PC-9 (cell line): ENCODE measurements around the gene NAA20. TPM values are rescaled to one million over a fixed set of nuclear protein-coding genes. Genes with fewer than 3 reads are reported as not detected.

ENCODE experiments used
- BruUV-seq: library from RNA; stranded (reverse); fragments of 400-500 nt; replicated peaks from 2 replicates; lab custom pipeline; 2021; lab: Mats Ljungman, UMichigan
- CTCF ChIA-PET: fragments of 300-600 bp; sonication (Branson Sonifier 250); formaldehyde crosslinking; loops from one replicate; lab custom pipeline; 2022; ENCODE audit warnings: antibody characterized with exemption; lab: Charles Lee
- POLR2A ChIA-PET: fragments of 300-600 bp; sonication (Branson Sonifier 250); formaldehyde crosslinking; loops from one replicate; lab custom pipeline; 2022; ENCODE audit warnings: antibody characterized with exemption; ENCODE audit not compliant: unreplicated experiment; lab: Charles Lee
- DNase-seq, 2 experiments: peaks; one replicate each; pipeline versions ENCODE4 v3.0.0 to v3.0.0-alpha.2; 2015 to 2022; ENCODE audit warnings: mixed read lengths in 1 of 2
- H2AFZ ChIP-seq: fragments of 200-600 bp; sonication (generic); 2 replicates; pipeline ENCODE4 v1.8.1; 2017; ENCODE audit warnings: antibody characterized with exemption
- H3F3A ChIP-seq: fragments of 200-600 bp; sonication (generic); 2 replicates; pipeline ENCODE4 v1.8.1; 2017; ENCODE audit warnings: antibody characterized with exemption, mild to moderate bottlenecking, low read depth; ENCODE audit not compliant: insufficient read depth
- H3K27ac ChIP-seq: fragments of 200-600 bp; sonication (generic); 2 replicates; pipeline ENCODE4 v1.6.1; 2016; ENCODE audit warnings: mixed run types
- H3K27me3 ChIP-seq: fragments of 200-600 bp; sonication (generic); 2 replicates; pipeline ENCODE4 v1.6.1; 2016; ENCODE audit warnings: low read depth, mixed run types; ENCODE audit not compliant: insufficient read depth
- H3K36me3 ChIP-seq: fragments of 200-600 bp; sonication (generic); 2 replicates; pipeline ENCODE4 v1.6.1; 2016; ENCODE audit warnings: low read depth, mixed run types
- H3K4me1 ChIP-seq: fragments of 200-600 bp; sonication (generic); replicated peaks from 2 replicates; pipeline ENCODE4 v1.6.1; 2016; ENCODE audit warnings: mixed run types; ENCODE audit not compliant: insufficient read depth
- H3K4me2 ChIP-seq: fragments of 200-600 bp; sonication (generic); 2 replicates; pipeline ENCODE4 v1.6.1; 2017; ENCODE audit warnings: mixed run types
- H3K4me3 ChIP-seq: fragments of 200-600 bp; sonication (generic); 2 replicates; pipeline ENCODE4 v1.6.1; 2016; ENCODE audit warnings: mixed run types
- H3K79me2 ChIP-seq: fragments of 200-600 bp; sonication (generic); 2 replicates; pipeline ENCODE4 v1.6.1; 2017; ENCODE audit warnings: low read depth, mixed run types
- H3K9me2 ChIP-seq: fragments of 200-600 bp; sonication (generic); 2 replicates; pipeline ENCODE4 v1.8.1; 2017; ENCODE audit warnings: mild to moderate bottlenecking; ENCODE audit not compliant: insufficient read depth
- H3K9me3 ChIP-seq: fragments of 200-600 bp; sonication (generic); 2 replicates; pipeline ENCODE4 v1.8.1; 2016; ENCODE audit warnings: low read depth; ENCODE audit not compliant: insufficient read depth
- H4K20me1 ChIP-seq: fragments of 200-600 bp; sonication (generic); 2 replicates; pipeline ENCODE4 v1.8.1; 2017; ENCODE audit not compliant: insufficient read depth
- EZH2 ChIP-seq: fragments of 200-600 bp; sonication (generic); IDR thresholded peaks from 2 replicates; pipeline ENCODE4 v1.8.0; 2017; ENCODE audit warnings: antibody characterized with exemption, low read depth
- intact Hi-C: fragments of 100-400 bp; cut with micrococcal nuclease; formaldehyde crosslinking; loops from one replicate; pipeline ENCODE4 v1.10.0; 2022; ENCODE audit not compliant: unreplicated experiment
- total RNA-seq: library from RNA; stranded (reverse); gene quantifications from 2 replicates; pipeline ENCODE4 v1.2.3, GENCODE V29; 2021
- TF ChIP-seq, protein P1 (sequence below): fragments of 200-600 bp; sonication (generic); conservative IDR thresholded peaks from 2 replicates; pipeline ENCODE4 v1.6.1; 2017; ENCODE audit warnings: mixed run types, antibody characterized with exemption, mild to moderate bottlenecking, moderate library complexity

Gene NAA20
- total RNA-seq, 1 experiment from 2014 or later = 167 TPM

DNA sequence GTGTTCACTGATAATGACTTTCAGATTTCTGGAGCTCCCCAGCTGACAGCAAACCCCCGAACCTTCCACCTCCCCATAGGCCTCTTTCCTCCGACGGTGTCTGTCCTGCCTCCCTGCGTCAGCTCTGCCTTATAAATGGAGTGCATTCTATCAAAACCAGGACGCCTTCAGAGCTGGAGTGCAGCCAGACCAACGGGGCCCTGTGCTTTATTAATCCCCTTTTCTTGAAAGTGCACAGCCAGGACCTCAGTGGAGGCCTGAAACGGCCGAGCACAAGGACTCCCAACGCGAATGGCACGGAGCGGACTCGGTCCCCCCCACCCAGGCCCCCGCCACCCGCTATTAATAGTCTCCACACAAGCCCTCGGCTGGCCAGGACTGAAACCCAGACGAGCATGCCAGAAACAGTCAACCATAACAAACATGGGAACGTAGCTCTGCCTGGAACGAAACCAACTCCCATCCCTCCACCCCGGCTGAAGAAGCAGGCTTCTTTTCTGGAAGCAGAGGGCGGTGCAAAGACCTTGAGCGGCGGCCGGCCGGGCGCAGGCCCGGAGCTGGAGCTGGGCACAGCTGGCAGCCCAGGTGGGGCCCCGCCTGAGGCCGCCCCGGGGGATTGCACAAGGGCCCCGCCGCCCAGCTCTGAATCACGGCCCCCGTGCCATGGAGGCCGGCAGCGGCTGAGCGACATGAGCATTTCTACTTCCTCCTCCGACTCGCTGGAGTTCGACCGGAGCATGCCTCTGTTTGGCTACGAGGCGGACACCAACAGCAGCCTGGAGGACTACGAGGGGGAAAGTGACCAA, 42.3 kb upstream of the NAA20 start:
- H3K79me2 ChIP-seq = peaks cover 45% of the 10 kb centered on the region
- peak overlapping the region; percentile 68 for H2AFZ ChIP-seq
- peaks cover 9% of the 10 kb centered on the region; the same call in 1 of the 2 replicates for H3K36me3 ChIP-seq
- H3F3A ChIP-seq = peaks cover 56% of the 10 kb centered on the region
- TF ChIP-seq, protein P1, sequence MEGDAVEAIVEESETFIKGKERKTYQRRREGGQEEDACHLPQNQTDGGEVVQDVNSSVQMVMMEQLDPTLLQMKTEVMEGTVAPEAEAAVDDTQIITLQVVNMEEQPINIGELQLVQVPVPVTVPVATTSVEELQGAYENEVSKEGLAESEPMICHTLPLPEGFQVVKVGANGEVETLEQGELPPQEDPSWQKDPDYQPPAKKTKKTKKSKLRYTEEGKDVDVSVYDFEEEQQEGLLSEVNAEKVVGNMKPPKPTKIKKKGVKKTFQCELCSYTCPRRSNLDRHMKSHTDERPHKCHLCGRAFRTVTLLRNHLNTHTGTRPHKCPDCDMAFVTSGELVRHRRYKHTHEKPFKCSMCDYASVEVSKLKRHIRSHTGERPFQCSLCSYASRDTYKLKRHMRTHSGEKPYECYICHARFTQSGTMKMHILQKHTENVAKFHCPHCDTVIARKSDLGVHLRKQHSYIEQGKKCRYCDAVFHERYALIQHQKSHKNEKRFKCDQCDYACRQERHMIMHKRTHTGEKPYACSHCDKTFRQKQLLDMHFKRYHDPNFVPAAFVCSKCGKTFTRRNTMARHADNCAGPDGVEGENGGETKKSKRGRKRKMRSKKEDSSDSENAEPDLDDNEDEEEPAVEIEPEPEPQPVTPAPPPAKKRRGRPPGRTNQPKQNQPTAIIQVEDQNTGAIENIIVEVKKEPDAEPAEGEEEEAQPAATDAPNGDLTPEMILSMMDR = no peak
- no peak for TF ChIP-seq EZH2
- no peaks in the 10 kb centered on the region for H3K9me2 ChIP-seq
- peak overlapping the region; percentile 93 for H3K4me3 ChIP-seq
- BruUV-seq = no TSS peak
- peak overlapping the region; percentile 95 for H3K27ac ChIP-seq
- DNase-seq = peak; percentile 84 to 93
- H3K9me3 ChIP-seq = no peaks in the 10 kb centered on the region
- CTCF ChIA-PET = interaction anchor here (0.5 to 1.7 kb wide), 8 partner anchors 18 to 260 kb away, joined by 3 to 10 read pairs (median 4); no protein-coding TSS in a partner anchor
- intact Hi-C loops = loop anchor here (1.0 to 2.0 kb wide), 6 partner anchors 18 to 282 kb away; no protein-coding TSS in a partner anchor
- peaks cover 47% of the 10 kb centered on the region for H3K4me1 ChIP-seq
- no peaks in the 10 kb centered on the region for H4K20me1 ChIP-seq
- POLR2A ChIA-PET = interaction anchor here (0.6 to 2.1 kb wide), 7 partner anchors 18 to 237 kb away, joined by 3 to 26 read pairs (median 8); no protein-coding TSS in a partner anchor
- H3K4me2 ChIP-seq = peak overlapping the region; percentile 92
- H3K27me3 ChIP-seq = no peaks in the 10 kb centered on the region

DNA sequence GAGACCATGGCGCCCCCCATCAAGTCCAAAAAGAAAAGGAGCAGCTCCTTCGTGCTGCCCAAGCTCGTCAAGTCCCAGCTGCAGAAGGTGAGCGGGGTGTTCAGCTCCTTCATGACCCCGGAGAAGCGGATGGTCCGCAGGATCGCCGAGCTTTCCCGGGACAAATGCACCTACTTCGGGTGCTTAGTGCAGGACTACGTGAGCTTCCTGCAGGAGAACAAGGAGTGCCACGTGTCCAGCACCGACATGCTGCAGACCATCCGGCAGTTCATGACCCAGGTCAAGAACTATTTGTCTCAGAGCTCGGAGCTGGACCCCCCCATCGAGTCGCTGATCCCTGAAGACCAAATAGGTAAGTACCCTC, 41.7 kb upstream of the NAA20 start:
- peak overlapping the region; percentile 95 for H3K27ac ChIP-seq
- H3K4me3 ChIP-seq = peak overlapping the region; percentile 93
- H3K9me3 ChIP-seq = no peaks in the 10 kb centered on the region
- peak overlapping the region; percentile 92 for H3K4me2 ChIP-seq
- peaks cover 56% of the 10 kb centered on the region for H3F3A ChIP-seq
- H3K36me3 ChIP-seq = peaks cover 9% of the 10 kb centered on the region; the same call in 1 of the 2 replicates
- intact Hi-C loops = loop anchor here (1.0 to 2.0 kb wide), 4 partner anchors 39 to 283 kb away; no protein-coding TSS in a partner anchor
- peak overlapping the region; percentile 68 for H2AFZ ChIP-seq
- H3K4me1 ChIP-seq = peaks cover 49% of the 10 kb centered on the region
- TF ChIP-seq EZH2 = no peak
- TF ChIP-seq, protein P1 = no peak
- peak in 1 of 2 experiments; percentile 46 for DNase-seq
- H3K27me3 ChIP-seq = no peaks in the 10 kb centered on the region
- ChIA-PET POLR2A (interaction anchor here (0.6 to 2.1 kb wide), 6 partner anchors 18 to 238 kb away, joined by 4 to 26 read pairs (median 10); no protein-coding TSS in a partner anchor), CTCF (interaction anchor here (0.5 to 1.7 kb wide), 6 partner anchors 17 to 218 kb away, joined by 3 to 9 read pairs (median 4); no protein-coding TSS in a partner anchor)
- H4K20me1 ChIP-seq = no peaks in the 10 kb centered on the region
- peaks cover 51% of the 10 kb centered on the region for H3K79me2 ChIP-seq
- no TSS peak for BruUV-seq
- H3K9me2 ChIP-seq = no peaks in the 10 kb centered on the region

- no TSS peak for BruUV-seq
- H3K79me2 ChIP-seq = peaks cover 56% of the 10 kb centered on the region
Measured at GRCh38 chr20:19975901-19976300, 41.3 kb upstream of the NAA20 start.

More at GRCh38 chr20:19975901-19976300, 41.3 kb upstream of the NAA20 start:
- peaks cover 54% of the 10 kb centered on the region for H3K4me1 ChIP-seq
- intact Hi-C loops = loop anchor here (1.0 to 2.0 kb wide), 6 partner anchors 39 to 283 kb away; partner anchors contain the start of gene RIN2
- H2AFZ ChIP-seq = peak overlapping the region; percentile 34; the same call in 1 of the 2 replicates
- H3K27ac ChIP-seq = peak overlapping the region; percentile 95
- ChIA-PET POLR2A (interaction anchor here (2.1 kb wide), 1 partner anchor 17 kb away, joined by 26 read pairs; no protein-coding TSS in a partner anchor), CTCF (interaction anchor here (1.0 to 1.2 kb wide), 2 partner anchors 18 to 41 kb away, joined by 3 to 5 read pairs; no protein-coding TSS in a partner anchor)
- H3K9me3 ChIP-seq = no peaks in the 10 kb centered on the region
- TF ChIP-seq EZH2 = no peak
- TF ChIP-seq, protein P1 = no peak
- H3K4me2 ChIP-seq = peak overlapping the region; percentile 92
- no peaks in the 10 kb centered on the region for H3K27me3 ChIP-seq
- H3K9me2 ChIP-seq = no peaks in the 10 kb centered on the region
- H3K4me3 ChIP-seq = peak overlapping the region; percentile 93
- peaks cover 60% of the 10 kb centered on the region for H3F3A ChIP-seq
- no peak for DNase-seq
- H4K20me1 ChIP-seq = no peaks in the 10 kb centered on the region
- peaks cover 9% of the 10 kb centered on the region; the same call in 1 of the 2 replicates for H3K36me3 ChIP-seq
